ENCODE measurements around the gene REELD1.

REELD1 gene

DNA sequence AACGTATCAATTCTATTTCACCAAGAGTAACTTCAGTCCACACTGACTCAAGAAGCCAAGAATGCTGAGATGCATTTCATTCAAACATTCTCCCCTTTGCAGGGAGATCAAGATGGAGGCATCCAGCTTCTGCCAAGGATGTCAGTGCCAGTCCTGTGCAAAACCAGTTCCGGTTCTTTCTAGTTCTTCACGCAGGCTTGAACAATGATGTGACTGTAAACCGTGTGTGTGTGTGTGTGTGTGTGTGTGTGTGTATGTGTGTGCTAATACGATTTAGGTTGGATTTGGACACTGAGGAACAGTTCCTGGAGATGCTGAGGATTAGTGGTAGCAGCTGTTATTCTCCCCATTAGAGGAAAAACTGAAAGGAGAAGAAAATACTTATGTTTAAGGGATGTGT is at the start of gene REELD1:
REELD1 (plus strand) TSS at position 301 of the 400 bp plus-strand sequence. CDS start 2,415 bp downstream, outside the sequence.
- no peak for TF ChIP-seq CTCF (IDR thresholded peaks at IDR 0.05; ENCODE audit: low read depth, low read length)
- H3K4me3 ChIP-seq (ENCODE audit: low read depth, low read length) = no peak within 1 kb of the TSS

DNA sequence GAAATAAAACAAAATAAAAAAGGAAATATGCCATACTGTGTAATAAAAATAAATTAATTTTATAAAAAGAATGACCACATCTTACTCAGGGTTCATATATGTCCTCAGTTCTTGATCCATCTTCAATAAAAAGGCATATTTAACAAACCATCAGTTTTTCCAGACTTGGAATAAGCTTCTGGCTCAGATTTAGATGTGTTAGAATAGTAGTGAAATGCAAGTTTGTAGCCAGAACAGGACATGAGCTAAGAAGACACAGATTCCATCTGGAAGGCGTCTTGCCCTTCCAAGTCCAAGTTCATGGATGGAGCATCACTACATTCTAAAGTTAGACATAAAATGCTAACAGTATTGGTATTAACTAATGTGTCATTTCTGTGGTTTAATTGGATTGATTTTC is 49.1 kb upstream of the REELD1 start:
- no peak overlapping the region for H3K4me3 ChIP-seq (ENCODE audit: low read depth, low read length)
- TF ChIP-seq CTCF (IDR thresholded peaks at IDR 0.05; ENCODE audit: low read depth, low read length) = no peak

- H3K4me3 ChIP-seq (ENCODE audit: low read depth, low read length) = no peak overlapping the region
- no peak for TF ChIP-seq CTCF (IDR thresholded peaks at IDR 0.05; ENCODE audit: low read depth, low read length)
These were observed 48.5 kb upstream of the REELD1 start for GRCh38 chr4:146165840-146166239.

- no peak for TF ChIP-seq CTCF (IDR thresholded peaks at IDR 0.05; ENCODE audit: low read depth, low read length)
- no peak overlapping the region for H3K4me3 ChIP-seq (ENCODE audit: low read depth, low read length)
These were observed 44.2 kb upstream of the REELD1 start for GRCh38 chr4:146170149-146170548.

DNA sequence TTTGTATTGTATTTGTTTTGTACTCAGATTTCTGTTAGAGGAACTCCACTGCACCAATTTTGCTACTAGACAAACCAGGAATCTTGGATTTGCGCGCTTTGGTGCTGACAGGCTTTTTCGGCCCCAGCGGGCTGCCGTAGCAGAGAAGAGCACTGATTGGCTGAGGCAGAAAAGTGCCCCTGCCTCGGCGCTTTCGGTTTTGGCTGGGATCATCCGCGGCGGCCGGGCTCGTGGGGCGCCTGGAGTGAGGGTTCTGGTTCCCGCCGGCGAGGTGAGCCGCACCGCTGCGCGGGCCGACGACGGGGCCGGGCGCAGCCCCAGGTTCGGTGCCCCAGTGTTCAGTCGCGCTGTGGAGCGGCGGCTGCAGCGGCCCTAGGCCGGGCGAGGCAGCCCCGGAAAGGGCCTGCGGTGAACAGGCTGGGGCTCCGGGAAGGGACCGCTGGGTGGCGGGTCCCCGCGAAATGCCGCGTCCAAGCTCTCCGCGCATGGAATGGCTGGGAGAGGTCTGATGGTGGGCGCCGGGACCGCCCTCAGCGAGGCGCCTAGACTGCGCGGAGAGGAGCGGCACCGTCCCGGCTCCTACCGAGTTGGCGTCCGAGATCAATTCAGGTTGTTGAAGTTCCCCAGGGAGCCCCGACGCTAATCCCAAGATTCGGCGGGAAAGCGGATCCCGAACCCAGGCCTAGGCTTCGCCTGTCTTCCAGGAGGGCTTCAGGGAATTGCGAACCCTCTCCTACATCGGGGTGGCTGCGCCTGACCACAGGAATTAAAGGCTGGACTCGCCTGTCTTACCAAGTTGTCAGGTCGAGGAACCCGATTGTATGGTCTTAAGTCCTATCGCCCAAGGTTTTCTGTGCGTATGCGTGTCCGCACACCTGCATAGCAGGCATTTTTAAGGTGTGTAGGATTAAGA is 38.5 kb upstream of the REELD1 start, which contains the start of gene LSM6:
LSM6 (plus strand) TSS at position 178 of the 913 bp plus-strand sequence. CDS start 7,204 bp downstream, outside the sequence.
- peak within 1 kb of the TSS; percentile 91 for H3K4me3 ChIP-seq (ENCODE audit: low read depth, low read length)
- no peak for TF ChIP-seq CTCF (IDR thresholded peaks at IDR 0.05; ENCODE audit: low read depth, low read length)

DNA sequence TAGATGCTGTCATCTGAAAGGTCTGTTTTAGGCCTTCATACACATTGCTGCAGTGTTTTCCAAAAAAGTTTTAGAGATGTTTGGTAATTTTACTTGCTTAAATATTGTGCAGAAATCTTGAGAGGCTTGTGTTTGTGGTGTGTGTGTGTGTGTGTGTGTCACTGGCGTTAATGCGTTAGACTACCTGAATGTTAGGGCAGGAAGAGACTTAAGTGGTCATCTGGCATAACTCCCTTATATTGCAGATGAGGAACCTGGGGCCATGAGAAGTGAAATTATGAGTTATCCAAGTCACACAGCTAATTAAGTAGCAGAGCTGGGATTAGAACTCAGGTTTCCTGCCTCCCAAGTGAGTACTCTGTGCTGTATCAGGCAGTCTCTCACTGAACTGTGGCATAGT is 37.4 kb upstream of the REELD1 start:
- TF ChIP-seq CTCF (IDR thresholded peaks at IDR 0.05; ENCODE audit: low read depth, low read length) = no peak

GRCh38 chr4:146178126-146178525 is 36.2 kb upstream of the REELD1 start:
- no peak for TF ChIP-seq CTCF (IDR thresholded peaks at IDR 0.05; ENCODE audit: low read depth, low read length)
- no peak overlapping the region for H3K4me3 ChIP-seq (ENCODE audit: low read depth, low read length)

More for the DNA sequence above, 37.4 kb upstream of the REELD1 start:
- H3K4me3 ChIP-seq (ENCODE audit: low read depth, low read length) = peak overlapping the region; percentile 91
